COR-L47 (cell line): ENCODE results near the gene CMYA5.

Experiments used
- DNase-seq: peaks from one replicate; lab custom pipeline; 2025; lab: John Stamatoyannopoulos, UW

CMYA5 gene

GRCh38 chr5:79793722-79794121 is 104.1 kb downstream of the CMYA5 start:
- DNase-seq, result no peak

GRCh38 chr5:79794347-79794746 is 104.7 kb downstream of the CMYA5 start:
- peak; percentile 23 for DNase-seq

DNA sequence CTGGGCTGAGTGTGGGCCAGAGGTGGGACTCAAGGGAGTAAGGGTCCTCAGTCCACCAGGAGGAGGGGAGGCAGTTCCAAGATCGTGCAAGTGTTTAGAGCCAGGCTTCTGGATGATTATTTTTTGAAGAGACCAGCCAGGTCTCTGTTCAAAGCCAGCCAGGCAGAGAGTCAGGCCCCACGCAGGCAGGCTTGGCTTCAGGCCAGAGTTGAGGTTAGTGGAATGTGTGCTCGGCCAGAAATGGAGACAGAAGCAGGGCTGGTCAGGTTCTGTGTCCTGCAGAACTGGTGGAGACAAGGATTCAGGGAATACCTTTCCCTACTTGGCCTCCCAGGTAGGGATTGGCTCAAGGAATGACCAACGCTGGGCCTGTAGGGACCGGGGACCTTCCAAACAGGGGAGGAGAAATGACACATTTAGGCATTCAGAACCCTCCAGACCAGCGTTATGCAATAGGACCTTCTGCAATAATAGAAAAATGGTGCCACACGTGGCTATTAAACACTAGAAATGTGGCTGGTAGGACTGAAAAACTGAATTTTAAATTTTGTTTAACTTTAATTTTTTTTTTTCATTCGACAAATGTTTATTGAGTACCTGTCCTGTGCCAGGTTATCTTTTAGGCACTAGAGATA is 106.2 kb downstream of the CMYA5 start:
- no peak for DNase-seq

DNA sequence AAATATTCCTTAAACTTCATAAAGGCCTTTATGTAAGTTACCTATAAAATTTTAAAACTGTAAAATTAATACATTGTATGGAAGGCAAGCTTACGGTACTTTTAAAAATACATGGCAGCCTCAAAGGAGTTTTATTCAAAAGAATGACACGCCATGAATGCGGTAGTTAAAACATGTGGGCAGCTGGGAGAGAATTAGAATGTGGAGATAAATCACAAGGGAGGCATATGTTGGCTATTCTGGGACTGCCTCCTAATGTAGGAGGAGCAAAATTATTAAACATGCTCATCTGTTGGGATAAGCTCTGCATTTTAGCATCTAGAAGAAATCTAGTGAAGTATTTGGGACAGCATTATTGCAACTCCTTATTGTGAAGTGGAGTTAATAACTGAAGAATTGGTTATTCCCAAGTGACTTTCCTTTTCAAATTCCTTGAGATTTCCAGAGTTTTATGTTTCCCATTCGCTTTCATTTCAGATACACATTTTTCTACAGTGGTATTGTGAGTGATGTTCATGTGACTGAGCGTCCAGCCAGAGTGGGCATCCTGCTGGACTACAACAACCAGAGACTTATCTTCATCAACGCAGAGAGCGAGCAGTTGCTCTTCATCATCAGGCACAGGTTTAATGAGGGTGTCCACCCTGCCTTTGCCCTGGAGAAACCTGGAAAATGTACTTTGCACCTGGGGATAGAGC is 109.4 kb downstream of the CMYA5 start:
- no peak for DNase-seq

DNA sequence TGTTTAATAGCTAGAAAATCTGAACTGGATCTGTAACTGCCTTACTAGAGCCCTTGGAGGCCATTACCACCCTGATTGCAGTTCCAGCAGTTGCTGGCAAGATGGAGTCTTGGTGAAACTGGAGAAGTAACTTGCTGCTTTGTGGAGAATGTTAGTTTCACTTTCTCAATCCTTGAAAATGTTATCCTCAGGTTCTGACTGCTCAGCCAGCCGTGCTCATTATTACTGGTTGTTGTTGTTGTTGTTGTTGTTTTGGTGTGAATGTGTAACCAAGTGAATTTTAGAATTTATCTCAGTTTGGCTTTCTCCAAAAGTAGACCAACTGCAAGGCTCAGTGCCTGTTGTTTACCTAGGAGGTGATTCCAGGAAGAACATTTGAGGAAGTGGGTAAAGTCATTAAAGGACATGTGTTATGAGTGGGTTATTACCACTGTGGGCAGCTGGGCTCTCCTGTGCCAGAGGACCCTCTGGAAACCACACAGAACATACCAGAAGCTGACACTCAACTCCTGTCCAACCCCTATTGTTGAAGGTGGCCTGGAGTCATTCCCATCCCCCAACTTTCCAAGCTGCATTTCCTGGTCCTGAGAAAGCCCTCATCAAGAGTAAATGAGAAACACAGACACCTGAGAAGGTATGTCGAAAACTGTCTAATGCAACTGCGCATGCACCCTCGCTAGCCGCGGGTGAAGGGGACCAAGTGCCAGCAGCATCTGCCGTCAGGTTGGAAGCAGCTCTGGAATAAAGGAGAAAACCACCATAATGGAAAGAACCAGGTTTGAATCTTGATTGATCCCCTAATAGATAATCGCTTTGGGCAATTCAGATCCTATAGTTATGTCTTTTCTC is 111.6 kb downstream of the CMYA5 start:
- no peak for DNase-seq

- DNase-seq, result no peak
Measured at GRCh38 chr5:79802406-79802805, 112.8 kb downstream of the CMYA5 start.

- no peak for DNase-seq
Measured at GRCh38 chr5:79803007-79803406, 113.4 kb downstream of the CMYA5 start.

DNA sequence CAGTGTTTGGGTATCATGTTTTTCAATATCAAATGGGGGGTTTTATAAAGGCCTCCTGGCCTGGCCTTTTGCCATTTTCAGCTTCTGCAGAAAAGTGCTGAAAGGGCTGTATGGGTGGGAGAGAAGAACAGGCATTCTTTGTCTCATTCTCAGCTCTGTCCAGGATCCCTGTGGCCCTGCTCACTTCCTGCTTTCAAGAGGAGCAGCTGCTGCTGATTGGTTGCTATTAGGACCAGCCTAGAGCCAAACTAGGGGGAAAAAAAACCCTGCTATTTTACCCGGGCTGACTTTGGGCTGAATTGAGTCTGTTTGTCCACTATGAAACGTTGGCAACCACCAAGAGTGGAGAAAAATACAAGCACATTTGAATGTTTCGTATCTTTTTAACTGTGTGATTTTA is 117.1 kb downstream of the CMYA5 start:
- DNase-seq, result no peak

GRCh38 chr5:79809743-79810142 is 120.1 kb downstream of the CMYA5 start:
- no peak for DNase-seq

DNA sequence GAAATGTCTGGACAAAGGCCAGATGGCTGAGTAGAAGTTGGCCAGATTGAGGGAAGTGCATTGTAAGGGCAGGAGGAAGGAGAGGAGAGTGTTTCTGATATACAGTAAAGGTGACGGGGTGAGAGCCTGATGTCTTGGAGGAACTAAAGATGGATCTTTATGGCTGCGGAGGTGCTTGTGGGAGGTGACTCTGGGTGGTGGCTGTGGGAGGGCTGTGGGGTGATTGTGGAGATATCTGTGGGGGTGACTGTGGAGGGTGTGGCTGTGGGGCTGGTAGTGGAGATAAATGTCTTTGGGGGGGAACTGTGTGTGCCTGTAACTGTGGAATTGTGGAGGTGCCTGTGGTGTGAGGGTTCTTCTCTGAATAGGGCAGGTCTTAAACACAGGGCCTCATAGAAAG is 121.4 kb downstream of the CMYA5 start:
- no peak for DNase-seq

GRCh38 chr5:79811904-79812303 is 122.3 kb downstream of the CMYA5 start:
- DNase-seq, result no peak

GRCh38 chr5:79814699-79815098 is 125.1 kb downstream of the CMYA5 start:
- no peak for DNase-seq

DNA sequence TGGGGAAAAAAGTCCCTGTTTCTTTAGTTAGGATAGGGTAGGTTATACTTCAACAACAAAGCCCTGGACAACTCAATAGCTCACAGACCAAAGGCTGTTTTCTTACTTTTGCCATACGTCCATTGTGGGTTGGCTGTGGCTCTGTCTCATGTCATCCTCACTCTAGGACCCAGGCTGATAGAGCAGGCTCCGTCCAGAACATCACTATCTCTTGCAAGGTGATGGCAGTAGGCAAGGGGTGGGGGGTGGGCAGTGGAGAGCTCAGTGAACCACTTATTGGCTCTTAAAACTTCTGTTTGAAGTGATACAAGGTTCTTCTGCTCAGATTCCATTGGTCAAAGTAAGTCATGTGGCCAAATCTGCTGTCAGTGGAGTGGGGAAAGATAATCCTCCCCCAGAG is 126.4 kb downstream of the CMYA5 start:
- no peak for DNase-seq

DNA sequence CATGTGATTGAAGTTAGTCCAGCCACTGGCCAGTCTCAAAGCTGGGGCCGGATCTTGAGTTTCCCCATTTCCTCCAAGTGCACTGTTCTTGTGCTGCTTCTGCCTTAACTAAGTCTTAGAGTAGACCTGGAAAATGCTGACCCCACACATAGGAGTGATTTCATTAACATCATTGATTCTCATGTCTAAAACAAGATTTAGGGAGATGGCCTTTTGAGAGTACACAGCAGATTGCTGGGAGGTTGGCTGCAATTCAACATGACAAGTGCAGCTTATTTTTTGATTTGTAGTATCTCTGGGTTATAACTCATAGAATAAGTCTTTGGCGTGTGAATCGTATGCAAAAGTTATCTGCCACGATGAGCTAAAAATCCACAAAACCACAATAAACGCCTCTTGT is 131.0 kb downstream of the CMYA5 start:
- no peak for DNase-seq

- no peak for DNase-seq
Measured at GRCh38 chr5:79824444-79824843, 134.8 kb downstream of the CMYA5 start.

DNA sequence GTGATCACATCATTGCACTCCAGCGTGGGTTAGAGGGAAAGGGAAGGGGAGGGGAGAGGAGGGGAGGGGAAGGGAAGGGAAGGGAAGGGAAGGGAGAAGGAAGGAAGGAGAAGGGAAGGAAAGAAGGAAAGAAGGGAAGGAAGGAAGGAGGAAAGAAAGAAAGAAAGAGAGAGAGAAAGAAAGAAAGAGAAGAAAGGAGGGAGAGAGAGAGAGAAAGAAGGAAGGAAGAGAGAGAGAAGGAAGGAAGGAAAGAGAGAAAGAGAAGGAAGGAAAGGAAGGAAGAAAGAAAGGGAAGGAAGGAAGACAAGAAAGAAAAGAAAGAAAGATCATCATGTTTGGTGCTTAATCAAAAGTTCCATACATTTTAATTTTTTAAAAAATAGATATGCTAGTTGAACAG is 136.2 kb downstream of the CMYA5 start:
- no peak for DNase-seq

GRCh38 chr5:79827159-79827629 is 137.6 kb downstream of the CMYA5 start:
- no peak for DNase-seq

GRCh38 chr5:79829260-79829659 is 139.6 kb downstream of the CMYA5 start:
- no peak for DNase-seq

GRCh38 chr5:79831381-79832309 is 142.0 kb downstream of the CMYA5 start:
- no peak for DNase-seq

- no peak for DNase-seq
Measured at GRCh38 chr5:79832911-79833310, 143.3 kb downstream of the CMYA5 start.

DNA sequence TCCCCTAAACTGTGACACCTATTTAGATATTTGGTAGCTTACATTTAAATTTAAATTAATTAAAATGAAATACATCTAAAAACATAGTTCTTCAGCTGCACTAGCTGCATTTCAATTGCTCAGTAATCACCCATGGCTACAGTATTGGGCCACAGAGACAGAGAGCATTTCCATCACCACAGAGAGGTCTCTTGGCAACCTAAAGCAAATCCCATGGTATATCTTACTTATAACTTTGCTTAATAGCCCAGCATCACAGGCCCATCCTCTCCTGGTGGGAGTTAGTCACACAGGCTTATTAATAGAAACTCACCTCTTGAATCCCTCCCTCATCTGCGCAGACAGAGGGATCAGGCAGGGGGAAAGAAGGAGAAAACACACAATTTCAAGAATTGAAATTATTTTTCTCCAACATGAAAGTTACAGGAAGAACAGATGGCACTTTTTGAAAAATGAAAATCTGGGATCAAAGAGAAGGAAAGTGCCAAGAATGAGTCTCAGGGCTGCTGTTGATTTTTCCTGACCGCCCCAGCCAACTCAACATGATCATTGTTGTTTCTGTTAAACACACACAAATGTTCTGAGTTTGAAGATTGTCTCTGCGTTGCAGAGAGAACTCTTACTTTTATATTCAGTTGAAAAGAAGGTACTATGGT is 144.6 kb downstream of the CMYA5 start:
- no peak for DNase-seq
